Pancreas (tissue), 10 donors: ENCODE measurements around the gene ATRX. TPM values are rescaled to one million over a fixed set of nuclear protein-coding genes. Genes with fewer than 3 reads are reported as not detected.

Source experiments
- ATAC-seq, 4 donors: fragments of 200-7000 bp; cut with Tn5 transposase; one replicate each; pipeline versions ENCODE4 v1.8.0 to v1.9.1; 2020; ENCODE audit warnings: mild to moderate bottlenecking in 4 of 4, moderate library complexity in 4 of 4
- DNase-seq, 6 donors: peaks; one replicate each; pipeline ENCODE4 v3.0.0-alpha.2; 2020
- FAIRE-seq: peaks from 2 replicates; lab custom pipeline; 2012; peaks lifted over from hg19 to GRCh38; lab: Jason Lieb, UNC
- H3K27ac ChIP-seq, 4 donors: fragments of 200-600 bp; sonication (generic); 1 replicate in 3 of 4; 2 replicates in 1 of 4; pipeline versions ENCODE4 v1.5.0 to v1.8.0; 2020
- H3K27me3 ChIP-seq, 4 donors: fragments of 200-600 bp; one replicate each; pipeline ENCODE4 v1.8.0; 2021
- H3K36me3 ChIP-seq, 3 donors: fragments of 200-600 bp; sonication (generic) in 1 of 3; one replicate each; pipeline versions ENCODE4 v1.5.0 to v1.8.0; 2020 to 2021
- H3K4me1 ChIP-seq, 3 donors: fragments of 200-600 bp; one replicate each; pipeline ENCODE4 v1.8.0; 2021
- H3K4me3 ChIP-seq, 4 donors: fragments of 200-600 bp; sonication (generic) in 2 of 4; one replicate each; pipeline versions ENCODE4 v1.5.0 to v1.8.0; 2020 to 2021
- H3K9me3 ChIP-seq, 4 donors: fragments of 200-600 bp; one replicate each; pipeline ENCODE4 v1.8.0; 2021
- WGBS, 2 donors: extraction: QIAGEN DNeasy Blood & Tissue Kit; methylation state at CpG; one replicate each; pipeline ENCODE4 v1.1.7; 2013; 5-methylcytosine and 5-hydroxymethylcytosine counted together
- intact Hi-C, 3 donors: fragments of 100-400 bp; cut with DNase I; formaldehyde crosslinking; loops; one replicate each; pipeline versions ENCODE4 v1.11.1 to v1.14.2; 2022
- polyA plus RNA-seq, 2 donors: library from polyadenylated mRNA; stranded (reverse); fragments of 200-250 nt; gene quantifications; one replicate each; pipeline ENCODE4 v1.2.3, GENCODE V29; 2013
- total RNA-seq, 6 donors: library from RNA; stranded (reverse); fragmentation: NEBNext Ultra II Directional in 4 of 6; extraction: Animal tissue kit (Norgen Biotek cat#: 25700) in 4 of 6; gene quantifications; one replicate each; pipeline versions ENCODE4 v1.2.1 to v1.2.4, GENCODE V29; 2021 to 2023
- TF ChIP-seq, protein P1 (sequence below), 4 donors: fragments of 200-600 bp; sonication (generic) in 3 of 4; IDR thresholded peaks; one replicate each; pipeline versions ENCODE4 v1.5.0 to v1.8.0; 2021; ENCODE audit warnings: antibody characterized with exemption in 4 of 4
- donor health status: healthy with polysubstance abuse.
- donor health status: DM: no; HTN: no; CAD: no; lungs with moderate emphysema.
- donor health status: DM: no; HTN: no; CAD: no.
- donor health status: control.
- donor health status: control.
- donor health status: Bipolar disorder and iron deficiency.
- donor health status: DM: yes; HTN: yes; CAD: no.
- donor health status: DM: no; HTN: no; CAD: no.
- donor health status: DM: no; HTN: no; CAD: no.
- donor health status: DM: yes; HTN: yes; CAD: no.

ATRX gene
- total and polyA plus RNA-seq, 8 donors, result 11.3 to 57.2 (median 41.5) TPM

- no peak for ATAC-seq
- TF ChIP-seq, protein P1, sequence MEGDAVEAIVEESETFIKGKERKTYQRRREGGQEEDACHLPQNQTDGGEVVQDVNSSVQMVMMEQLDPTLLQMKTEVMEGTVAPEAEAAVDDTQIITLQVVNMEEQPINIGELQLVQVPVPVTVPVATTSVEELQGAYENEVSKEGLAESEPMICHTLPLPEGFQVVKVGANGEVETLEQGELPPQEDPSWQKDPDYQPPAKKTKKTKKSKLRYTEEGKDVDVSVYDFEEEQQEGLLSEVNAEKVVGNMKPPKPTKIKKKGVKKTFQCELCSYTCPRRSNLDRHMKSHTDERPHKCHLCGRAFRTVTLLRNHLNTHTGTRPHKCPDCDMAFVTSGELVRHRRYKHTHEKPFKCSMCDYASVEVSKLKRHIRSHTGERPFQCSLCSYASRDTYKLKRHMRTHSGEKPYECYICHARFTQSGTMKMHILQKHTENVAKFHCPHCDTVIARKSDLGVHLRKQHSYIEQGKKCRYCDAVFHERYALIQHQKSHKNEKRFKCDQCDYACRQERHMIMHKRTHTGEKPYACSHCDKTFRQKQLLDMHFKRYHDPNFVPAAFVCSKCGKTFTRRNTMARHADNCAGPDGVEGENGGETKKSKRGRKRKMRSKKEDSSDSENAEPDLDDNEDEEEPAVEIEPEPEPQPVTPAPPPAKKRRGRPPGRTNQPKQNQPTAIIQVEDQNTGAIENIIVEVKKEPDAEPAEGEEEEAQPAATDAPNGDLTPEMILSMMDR (IDR thresholded peaks at IDR 0.05), result no peak
- peaks cover 0 to 6% (median 0%) of the 10 kb centered on the region in 4 donors for H3K27me3 ChIP-seq
- H3K27ac ChIP-seq, result no peak overlapping the region
- FAIRE-seq, result peak; percentile 45
- WGBS, 2 donors, result 52 to 91% methylated on average over 1 of the region's 1 CpG
- no peak overlapping the region for H3K4me3 ChIP-seq
- no peaks in the 10 kb centered on the region for H3K36me3 ChIP-seq
- no peaks in the 10 kb centered on the region for H3K4me1 ChIP-seq
- H3K9me3 ChIP-seq, result no peaks in the 10 kb centered on the region
- DNase-seq, result no peak
- intact Hi-C loops, result no loop called here
Observed at GRCh38 chrX:77617206-77617605, 168.8 kb downstream of the ATRX start.

DNA sequence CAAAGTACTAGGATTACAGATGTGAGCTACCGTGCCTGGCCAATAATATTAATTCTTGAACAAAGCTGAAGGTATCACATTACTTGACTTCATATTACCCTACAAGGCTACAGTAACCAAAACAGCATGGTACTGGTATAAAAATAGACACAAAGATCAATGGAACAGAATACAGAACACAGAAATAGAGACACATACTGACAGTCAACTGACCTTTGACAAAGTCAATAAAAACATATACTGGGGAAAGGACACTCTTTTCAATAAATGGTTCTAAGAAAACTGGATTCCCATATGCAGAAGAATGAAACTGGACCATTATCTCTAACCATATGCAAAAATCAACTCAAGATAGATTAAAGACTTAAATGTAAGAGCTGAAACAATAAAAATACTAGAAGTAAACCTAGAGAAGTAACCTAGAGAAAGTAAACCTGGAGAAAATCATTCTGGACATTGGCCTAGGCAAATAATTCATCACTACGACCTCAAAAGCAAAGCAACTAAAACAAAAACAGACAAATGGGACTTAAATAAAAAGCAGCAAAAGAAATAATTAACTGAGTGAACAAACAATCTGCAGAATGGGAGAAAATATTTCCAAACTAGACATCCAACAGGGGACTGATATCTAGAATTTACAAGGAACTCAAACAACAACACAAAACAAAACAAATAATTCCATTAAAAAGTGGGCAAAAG lies 182.2 kb downstream of the ATRX start:
- 48 to 50% methylated on average over 2 of the region's 2 CpGs for WGBS, 2 donors
- intact Hi-C loops, result no loop called here
- H3K4me3 ChIP-seq, result no peak overlapping the region
- H3K27me3 ChIP-seq, result peaks cover 0 to 4% (median 0%) of the 10 kb centered on the region in 4 donors
- no peaks in the 10 kb centered on the region for H3K9me3 ChIP-seq
- TF ChIP-seq, protein P1 (IDR thresholded peaks at IDR 0.05), result no peak
- DNase-seq (no peak), ATAC-seq (no peak), FAIRE-seq (no peak)
- H3K36me3 ChIP-seq, result no peaks in the 10 kb centered on the region
- H3K27ac ChIP-seq, result no peak overlapping the region
- H3K4me1 ChIP-seq, result no peaks in the 10 kb centered on the region

DNA sequence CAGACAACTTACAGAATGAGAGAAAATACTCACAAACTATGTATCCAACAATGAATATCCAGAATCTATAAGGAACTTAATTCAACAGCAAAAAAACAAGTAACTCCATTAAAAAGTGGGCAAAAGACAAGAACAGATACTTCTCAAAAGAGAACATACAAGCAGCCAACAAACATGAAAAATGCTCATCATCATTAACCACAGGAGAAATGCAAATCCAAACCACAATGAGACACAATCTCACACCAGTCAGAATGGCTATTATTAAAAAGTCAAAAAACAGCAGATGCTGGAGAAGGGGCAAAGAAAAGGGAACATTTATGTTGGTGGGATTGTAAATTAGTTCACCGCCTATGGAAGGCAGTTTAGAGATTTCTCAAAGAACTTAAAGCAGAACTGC lies 188.5 kb downstream of the ATRX start:
- FAIRE-seq, result no peak
- DNase-seq, result no peak
- peaks cover 0 to 8% (median 2%) of the 10 kb centered on the region in 4 donors for H3K27me3 ChIP-seq
- H3K4me1 ChIP-seq, result no peaks in the 10 kb centered on the region
- H3K36me3 ChIP-seq, result no peaks in the 10 kb centered on the region
- H3K27ac ChIP-seq, result no peak overlapping the region
- intact Hi-C loops, result no loop called here
- 94 to 100% methylated on average over 1 of the region's 1 CpG for WGBS, 2 donors
- TF ChIP-seq, protein P1 (IDR thresholded peaks at IDR 0.05), result no peak
- ATAC-seq, result no peak
- H3K9me3 ChIP-seq, result no peaks in the 10 kb centered on the region
- no peak overlapping the region for H3K4me3 ChIP-seq

- DNase-seq, result no peak
- intact Hi-C loops, result no loop called here
- Histone ChIP-seq H3K27me3 (peaks cover 0 to 8% (median 2%) of the 10 kb centered on the region in 4 donors), H3K4me3 (no peak overlapping the region), H3K9me3 (no peaks in the 10 kb centered on the region), H3K4me1 (no peaks in the 10 kb centered on the region), H3K27ac (no peak overlapping the region), H3K36me3 (no peaks in the 10 kb centered on the region)
- TF ChIP-seq, protein P1 (IDR thresholded peaks at IDR 0.05), result peak in 1 of 4 donors; percentile 7
- FAIRE-seq, result peak; percentile 94
- no peak for ATAC-seq
- 64% methylated on average over 1 of the region's 1 CpG for WGBS, 2 donors
Observed at GRCh38 chrX:77597090-77597489, 188.9 kb downstream of the ATRX start.

DNA sequence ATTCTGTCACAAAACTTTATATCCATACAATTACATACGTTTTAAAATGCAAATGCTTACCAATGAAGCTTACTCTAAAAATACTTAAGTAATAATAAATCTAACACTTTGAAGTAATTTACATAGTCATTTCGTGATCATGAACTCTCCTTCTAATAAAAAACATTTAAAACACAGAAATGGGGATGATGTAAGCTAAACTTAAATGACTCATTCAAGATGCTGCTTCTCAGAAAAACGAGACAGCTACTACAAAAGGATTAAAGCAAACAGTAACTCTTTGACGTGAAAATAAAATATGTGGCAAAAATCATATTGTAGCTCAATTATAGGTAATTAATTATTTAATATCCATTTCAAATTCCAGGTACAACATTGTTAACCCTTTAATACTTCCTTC lies 190.2 kb downstream of the ATRX start:
- Histone ChIP-seq H3K9me3 (no peaks in the 10 kb centered on the region), H3K27me3 (peaks cover 0 to 8% (median 1%) of the 10 kb centered on the region in 4 donors), H3K36me3 (no peaks in the 10 kb centered on the region), H3K4me3 (no peak overlapping the region), H3K4me1 (no peaks in the 10 kb centered on the region), H3K27ac (peak overlapping the region in 1 of 4 donors; percentile 4)
- 59 to 87% methylated on average over 4 of the region's 4 CpGs for WGBS, 2 donors
- DNase-seq, result no peak
- no peak for ATAC-seq
- TF ChIP-seq, protein P1 (IDR thresholded peaks at IDR 0.05), result no peak
- FAIRE-seq, result peak; percentile 84
- intact Hi-C loops, result no loop called here
